ENCODE results near the gene ADCY5.

DNA sequence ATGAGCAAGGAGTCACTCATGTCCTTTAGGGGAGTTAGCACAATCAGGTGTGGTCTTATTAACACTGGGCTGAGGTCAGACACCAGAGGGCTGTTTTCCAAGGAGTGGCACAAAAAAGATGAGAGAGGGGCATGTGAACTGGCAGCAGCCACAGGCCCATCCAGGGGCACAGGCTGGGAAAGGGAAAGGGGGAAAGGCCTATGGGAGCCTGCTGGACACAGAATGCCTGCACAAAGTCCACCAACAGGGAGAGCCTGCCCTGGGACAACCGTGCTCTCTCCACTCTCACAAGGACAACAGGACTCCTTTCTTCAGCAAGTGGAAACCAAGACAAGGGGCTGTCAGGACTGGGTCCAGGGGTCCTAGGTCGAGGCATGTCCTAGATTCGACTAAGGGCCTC, 109.6 kb downstream of the ADCY5 start:
- TF ChIP-seq, protein P1, sequence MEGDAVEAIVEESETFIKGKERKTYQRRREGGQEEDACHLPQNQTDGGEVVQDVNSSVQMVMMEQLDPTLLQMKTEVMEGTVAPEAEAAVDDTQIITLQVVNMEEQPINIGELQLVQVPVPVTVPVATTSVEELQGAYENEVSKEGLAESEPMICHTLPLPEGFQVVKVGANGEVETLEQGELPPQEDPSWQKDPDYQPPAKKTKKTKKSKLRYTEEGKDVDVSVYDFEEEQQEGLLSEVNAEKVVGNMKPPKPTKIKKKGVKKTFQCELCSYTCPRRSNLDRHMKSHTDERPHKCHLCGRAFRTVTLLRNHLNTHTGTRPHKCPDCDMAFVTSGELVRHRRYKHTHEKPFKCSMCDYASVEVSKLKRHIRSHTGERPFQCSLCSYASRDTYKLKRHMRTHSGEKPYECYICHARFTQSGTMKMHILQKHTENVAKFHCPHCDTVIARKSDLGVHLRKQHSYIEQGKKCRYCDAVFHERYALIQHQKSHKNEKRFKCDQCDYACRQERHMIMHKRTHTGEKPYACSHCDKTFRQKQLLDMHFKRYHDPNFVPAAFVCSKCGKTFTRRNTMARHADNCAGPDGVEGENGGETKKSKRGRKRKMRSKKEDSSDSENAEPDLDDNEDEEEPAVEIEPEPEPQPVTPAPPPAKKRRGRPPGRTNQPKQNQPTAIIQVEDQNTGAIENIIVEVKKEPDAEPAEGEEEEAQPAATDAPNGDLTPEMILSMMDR (IDR thresholded peaks at IDR 0.05; ENCODE audit: low read length) = no peak
- TF ChIP-seq EZH2 (IDR thresholded peaks at IDR 0.05; ENCODE audit: borderline replicate concordance, low read length) = no peak

All from OCI-LY1 (cell line).